HuH-7.5 (cell line): Measurements from ENCODE around the gene RIPOR3.
"Not testable (repeated sequence)": the region's sequence is repeated elsewhere in the genome, so short reads cannot be mapped to it uniquely, and the experiment has no call there.

Experiments used
- DNase-seq: peaks from one replicate; pipeline ENCODE4 v3.0.0; 2011; ENCODE audit warnings: low spot score

RIPOR3 gene

DNA sequence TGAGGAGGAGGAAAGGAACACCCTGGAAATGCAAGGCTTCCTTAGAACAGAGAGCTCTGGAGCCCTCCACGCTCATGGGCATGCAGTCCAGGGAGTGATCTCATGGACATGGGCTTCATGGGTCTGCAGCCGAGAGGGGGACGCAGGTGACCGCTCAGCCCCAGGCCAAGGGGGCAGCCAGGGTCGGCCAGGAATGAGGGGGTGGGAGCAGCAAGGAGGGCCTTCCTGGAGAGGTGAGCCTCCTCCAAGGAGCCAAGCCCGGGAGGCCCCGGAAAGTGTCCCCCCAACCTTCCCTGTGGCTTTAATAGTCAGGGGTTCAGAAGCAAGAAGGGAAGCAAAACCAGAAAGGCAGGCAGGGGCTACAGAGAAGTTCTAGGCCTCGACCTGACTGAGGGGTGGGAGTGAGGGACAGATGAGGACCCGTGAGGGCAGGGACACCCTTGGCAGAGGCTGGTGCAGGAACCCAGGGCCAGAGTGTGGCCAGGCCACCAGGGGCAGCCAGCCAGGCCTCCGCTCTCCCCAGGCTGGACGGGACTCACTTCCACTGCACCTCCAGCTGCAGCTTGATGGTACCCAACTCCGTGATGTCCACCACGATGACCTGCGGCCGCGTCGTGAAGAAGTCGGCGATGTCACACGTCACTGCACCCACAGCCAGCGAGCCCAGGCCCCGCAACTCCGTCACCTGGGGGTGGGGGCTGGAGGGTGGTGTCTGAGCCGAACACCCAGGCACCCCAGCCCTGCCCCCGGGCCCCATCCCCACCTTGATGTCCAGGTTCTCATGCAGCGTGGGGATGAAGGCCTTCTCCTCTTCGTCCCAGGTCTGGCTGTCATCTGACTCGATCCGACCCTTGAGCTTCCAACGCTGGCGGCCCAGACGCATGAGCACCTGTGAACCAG lies 83.2 kb downstream of the RIPOR3 start:
- DNase-seq: no peak

DNA sequence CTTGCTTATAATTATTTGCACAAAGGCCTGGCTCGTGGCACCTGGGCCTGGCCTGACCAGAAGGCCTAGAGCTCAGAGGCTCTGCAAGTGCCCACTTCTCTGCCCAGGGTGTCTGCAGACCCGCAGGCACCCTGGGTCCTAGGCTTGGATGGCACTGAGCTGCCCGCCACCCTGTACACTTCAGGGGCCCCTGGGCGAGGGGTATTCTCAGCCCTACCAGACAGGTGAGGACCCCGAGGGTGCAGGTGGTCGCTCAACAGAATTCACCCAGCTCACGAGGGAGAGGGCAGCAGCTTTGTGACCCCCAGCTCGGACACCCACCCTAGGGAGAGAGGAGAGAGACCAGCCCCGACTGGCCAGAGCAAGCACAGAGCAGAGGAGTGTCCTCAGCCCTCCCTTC lies 83.9 kb downstream of the RIPOR3 start:
- DNase-seq: no peak

DNA sequence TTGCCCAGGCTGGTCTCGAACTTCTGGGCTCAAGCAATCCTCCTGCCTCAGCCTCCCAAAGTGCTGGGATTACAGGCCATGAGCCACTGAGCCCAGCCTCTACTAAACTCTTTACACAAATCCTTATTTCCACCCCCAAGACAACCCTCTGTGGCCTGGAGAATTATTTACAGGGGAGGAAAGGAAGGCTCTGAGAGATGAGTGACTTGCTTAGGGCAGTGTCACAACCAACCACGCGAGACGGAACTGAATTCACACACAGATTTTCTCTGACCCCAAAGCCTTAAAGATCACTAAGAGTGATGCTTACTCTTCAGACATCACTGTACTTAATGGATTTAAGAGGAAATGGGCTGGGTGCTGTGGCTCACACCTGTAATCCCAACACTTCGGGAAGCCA lies 86.2 kb downstream of the RIPOR3 start:
- DNase-seq: no peak

DNA sequence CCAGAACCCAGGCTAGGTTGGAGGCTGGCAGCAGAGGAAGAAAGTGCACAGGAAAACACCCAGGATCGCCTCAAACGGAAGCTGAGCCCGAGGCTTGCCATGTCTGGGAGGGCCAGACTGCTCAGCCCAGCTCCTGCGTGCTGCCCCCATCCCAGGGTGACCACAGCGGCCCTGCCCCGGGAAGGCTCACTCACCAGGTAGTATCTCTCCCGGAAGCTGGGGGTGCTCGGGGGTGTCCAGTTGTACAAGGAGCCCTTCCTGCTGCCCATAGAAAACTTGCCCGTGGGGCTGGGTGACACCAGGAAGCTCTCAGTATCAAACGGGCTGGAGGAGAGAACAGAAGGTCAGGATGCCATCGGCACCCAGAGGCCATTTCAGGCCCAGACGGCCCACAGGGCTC lies 86.9 kb downstream of the RIPOR3 start:
- DNase-seq: no peak

DNA sequence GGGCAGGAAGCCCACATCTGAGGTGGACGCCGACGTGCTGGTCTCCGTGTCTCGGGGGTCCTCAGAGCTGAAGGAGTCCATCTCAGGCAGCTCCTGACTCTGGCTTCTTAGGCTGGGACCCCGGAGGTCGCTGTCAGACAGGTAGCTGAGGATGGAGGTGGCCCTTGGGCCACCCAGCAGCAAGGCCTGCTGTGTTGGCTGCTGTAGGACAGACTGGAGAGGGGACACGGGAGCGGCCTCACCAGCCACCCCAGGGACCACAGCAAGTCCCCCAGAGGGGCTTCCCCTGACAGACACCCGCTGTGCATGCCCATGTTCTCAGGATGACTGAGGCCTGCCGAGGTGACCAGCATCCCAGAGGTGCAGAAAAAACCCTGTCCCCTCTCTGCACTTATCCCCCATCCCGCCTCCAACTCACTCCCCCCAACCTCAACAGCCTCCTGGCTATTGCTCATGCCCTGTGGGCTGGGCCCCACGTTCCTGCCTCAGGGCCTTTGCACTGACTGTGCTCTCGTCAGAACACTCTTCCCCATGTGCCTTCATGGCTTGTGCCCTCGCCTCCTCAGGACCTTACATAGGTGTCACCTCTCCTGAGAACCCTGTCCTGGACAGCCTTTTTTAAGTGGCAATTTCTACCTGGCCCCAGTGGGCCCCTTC lies 88.8 kb downstream of the RIPOR3 start:
- no peak for DNase-seq

DNA sequence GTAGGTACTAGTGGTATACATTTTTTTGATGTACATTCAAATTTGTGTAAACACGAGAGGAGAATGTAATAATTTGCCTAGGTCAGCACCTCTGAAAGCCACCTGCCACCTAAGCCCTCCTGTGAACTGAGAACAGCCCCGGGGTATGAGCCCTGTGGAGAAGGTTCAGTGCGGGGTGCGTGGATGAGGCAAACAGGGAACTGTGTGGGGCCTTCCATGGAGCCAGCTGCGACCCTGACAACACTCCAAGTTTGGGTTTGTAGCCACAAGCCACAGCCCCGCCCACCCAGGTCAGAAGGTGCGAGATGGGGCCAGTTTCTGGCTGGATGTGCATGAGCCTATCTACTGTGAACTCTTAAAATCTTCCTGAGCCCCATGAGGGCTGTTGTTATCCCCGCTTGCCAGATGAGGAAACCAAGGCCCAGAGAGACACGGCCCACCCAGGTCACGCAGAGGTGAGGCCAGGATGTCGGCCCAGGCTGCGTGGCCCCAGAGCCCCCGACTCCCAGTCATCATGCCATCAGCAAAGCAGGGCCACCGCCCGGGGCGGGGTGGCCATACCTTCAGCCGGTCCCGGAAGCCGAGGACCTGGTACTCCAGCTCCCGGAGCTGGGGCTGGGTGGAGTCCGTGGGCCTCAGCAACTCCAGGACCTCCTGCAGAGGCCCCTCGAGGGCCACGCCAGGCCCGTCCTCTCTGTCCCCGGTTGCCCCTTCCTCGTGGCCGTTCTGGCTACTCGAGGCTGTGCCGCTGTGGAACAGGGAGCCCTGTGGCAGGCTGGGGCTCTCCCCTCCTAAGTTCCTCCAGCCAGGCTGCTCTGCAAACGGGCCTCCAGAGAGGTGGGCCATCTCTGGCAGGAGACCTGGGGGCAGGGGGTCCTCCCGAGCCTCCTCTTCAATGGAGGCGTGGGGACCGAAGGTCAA lies 89.6 kb downstream of the RIPOR3 start:
- DNase-seq: no peak

DNA sequence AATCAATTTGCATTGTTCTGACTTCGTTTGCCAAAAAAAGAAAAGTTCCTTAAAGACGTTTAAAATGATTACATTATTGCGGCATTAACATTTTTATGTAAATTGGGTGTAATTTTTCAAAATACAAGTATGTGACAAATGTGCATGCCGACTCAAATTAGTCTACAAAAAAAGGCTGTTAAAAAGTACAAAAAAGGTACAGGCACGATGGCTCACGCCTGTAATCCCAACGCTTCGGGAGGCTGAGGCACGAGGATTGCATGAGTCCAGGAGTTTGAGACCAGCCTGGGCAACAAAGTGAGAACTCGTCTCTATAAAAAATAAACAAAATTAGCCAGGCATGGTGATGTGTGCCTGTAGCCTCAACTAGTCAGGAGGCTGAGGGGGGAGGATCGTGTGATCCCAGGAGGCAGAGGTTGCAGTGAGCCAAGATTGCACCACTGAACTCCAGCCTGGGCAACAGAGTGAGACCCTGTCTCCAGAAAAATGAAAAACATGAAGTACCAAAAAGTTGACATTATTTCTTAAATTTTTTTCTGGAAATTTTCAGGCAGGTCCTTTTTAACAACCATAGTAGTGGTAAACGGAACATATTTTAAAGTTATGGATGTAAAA lies 91.0 kb downstream of the RIPOR3 start:
- no peak for DNase-seq

DNA sequence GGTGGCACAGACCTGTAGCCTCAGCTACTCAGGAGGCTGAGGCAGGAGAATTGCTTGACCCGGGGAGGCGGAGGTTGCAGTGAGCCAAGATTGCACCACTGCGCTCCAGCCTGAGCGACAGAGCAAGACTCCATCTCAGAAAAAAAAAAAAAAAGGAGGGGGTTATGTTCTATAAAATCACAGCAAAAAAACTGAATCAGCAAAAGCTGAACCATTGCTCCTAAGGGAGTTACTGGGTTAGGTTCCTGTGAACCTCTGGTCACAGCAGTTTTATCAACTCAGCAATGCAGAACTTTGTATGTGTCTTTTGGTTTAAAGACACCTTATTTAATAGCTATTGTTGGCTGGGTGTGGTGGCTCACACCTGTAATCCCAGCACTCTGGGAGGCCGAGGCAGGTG lies 92.6 kb downstream of the RIPOR3 start:
- DNase-seq: not testable (repeated sequence)

DNA sequence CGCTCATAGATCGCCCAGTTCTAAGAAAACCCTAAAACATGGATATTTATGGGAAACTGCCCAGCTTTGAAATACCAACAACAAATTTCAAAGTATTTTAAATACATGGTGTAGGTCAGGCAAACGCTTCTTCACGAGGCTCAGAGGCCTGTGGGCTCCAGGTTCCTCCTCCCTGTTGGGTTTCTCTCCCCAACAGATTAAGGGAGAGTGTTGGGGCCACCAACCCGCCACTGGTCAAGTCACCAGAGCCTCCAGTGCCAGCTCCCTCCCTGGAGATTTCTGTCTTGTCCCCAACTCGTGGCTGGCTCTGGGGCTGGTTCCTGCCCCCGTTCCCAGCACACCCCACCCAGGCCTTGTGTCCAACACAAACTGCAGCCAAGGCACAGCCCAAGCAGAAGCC lies 93.3 kb downstream of the RIPOR3 start:
- DNase-seq: no peak

DNA sequence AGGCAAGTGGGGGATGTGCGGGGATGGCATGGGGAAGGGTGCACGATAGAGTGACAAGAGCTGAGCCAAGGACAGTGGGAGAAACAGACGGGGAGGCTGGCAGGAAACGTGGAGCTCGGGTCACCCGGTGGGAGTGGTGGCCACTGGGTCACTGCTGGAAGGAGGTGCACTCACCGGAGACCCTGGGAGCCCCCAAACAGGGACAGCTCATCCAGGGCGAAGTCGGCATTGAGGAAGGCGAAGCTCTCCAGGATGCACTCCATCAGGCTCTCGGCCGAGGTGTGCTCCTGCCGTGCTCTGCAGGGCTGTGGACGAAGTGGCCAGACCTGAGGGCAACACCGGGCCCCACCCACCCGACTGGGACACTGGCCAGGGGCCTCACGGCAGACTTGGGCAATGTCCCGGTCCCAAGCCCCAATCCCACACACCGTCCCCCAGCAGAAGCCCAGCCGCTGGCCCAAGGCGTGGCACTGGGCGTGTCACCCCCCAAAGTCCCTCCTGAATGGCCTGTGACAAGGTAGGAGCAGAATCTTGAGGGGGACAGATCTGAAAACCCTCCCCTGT lies 93.9 kb downstream of the RIPOR3 start:
- no peak for DNase-seq

DNA sequence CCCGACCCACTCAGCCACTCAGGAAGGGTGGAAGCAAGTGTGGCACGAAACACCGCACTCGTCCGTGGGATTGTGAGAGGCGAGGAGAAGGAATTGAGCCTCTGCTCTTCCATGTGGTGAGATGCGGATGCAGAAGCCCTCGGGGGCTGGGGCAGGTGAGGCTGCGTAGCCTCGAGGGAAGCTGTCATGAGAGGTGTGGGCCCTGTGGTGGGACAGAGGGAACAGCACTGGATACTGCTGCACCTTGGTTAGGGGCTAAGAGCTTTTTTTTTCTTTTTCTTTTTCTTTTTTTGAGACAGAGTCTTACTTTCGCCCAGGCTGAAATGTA lies 94.7 kb downstream of the RIPOR3 start:
- DNase-seq: no peak

DNA sequence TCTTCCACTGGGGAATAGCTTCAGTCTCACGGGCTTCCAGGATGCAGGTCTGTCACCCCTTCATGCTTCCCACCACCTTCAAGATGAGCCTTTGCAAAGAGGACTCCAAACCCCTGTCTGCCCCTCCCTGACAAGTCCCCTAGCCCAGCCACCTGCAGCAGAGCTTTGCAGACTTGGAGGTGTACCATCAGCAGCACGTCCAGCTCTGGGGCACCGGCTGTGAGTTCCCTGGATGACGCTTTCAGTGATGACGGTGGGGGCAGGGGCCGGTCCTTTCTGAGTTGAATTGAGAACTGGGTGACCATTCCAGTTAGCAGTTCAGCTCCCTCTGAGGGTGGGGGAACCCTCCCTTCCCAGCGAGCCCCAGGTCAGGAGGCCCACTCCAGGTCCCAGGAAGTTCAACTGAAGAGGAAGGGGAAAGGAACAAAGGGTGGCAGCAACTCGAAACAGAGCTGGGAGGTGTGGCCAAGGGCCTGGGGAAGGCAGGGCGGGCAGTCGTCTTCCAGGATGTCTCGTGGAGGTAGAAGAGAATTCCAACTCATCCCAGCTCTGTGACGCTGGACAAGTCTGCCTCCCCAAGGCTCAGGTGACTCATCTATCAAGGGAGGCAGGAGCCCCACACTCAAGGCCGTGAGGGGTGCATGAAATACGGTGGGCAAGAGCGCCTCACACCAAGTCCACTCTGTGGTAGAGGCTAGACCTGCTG lies 95.2 kb downstream of the RIPOR3 start:
- no peak for DNase-seq

DNA sequence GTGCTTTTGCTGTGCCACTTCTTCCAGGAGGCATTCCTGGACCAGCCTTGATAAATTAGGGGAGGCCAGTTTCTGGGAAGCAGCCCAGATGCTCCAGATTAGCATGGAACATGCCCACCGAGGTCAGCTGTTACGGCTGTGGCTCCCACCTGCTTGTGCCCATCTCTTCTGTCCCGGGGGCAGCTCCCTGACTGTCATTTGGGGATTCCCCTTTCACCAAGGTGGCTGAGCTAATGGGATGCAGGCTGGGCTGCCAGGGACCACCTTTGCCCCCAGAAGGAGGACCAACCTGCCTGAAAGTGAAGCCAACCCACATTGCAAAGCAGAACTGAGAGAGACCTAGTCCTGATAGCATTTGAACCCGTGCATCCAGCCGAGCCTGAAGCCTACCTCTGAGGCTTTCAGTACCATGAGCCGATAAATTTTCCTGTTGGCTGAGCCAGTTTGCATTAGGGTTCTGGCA lies 95.9 kb downstream of the RIPOR3 start:
- DNase-seq: no peak

DNA sequence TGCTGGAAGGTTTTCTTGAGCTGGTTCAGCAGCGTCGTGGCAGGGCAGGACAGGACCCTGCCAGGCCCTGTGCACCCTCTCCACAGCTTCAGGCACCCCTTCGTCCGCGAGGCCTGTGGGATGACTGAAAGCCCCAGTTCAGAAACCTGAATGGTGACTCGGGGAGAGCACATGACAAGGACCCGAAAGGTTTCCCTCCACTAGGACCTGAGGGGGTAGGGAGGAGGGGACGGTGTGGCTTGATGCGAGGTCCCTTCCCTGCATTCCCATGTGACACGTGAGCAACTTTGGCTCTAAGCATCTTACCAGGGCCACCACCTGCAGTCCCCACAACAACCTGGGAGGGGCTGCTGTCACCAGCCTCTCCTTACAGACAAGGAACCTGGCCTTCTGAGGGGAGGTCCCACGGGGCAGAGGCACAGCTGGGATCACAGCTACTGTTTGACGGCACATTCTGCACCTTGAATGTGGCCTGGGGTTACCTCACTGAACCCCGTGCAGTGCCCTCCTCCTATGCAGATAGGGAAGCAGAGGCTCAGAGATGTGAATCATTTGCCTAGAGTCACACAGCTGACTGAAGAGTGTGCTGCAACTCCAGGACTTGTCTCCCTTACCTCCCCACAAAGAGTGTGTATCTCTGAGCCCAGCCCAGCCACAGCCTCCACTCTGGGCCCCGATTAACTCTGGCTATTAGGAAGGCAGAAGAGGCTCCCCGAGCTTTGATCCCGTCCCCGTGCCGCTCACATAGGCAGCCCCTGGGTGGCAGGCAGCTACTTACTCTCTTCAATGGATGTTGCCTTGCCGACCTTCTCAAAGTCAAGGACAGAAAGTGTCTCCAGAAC lies 96.5 kb downstream of the RIPOR3 start:
- no peak for DNase-seq

DNA sequence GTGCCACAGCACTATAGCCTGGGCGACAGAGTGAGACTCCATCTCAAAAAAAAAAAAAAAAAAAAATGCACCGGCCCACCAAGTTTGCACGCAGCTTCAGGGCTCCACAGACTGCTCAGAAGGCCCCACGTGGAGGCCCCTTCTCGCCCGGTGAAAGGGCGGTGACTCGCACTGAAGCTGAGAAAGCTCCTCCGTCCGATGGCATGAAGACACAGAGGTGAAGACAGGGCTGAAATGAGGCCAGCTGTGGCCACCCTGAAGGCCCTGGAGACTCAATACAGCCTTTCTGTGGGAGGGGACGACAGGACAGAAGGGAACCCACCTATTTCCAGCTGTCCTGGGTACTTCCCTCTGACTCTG lies 97.1 kb downstream of the RIPOR3 start:
- DNase-seq: no peak

DNA sequence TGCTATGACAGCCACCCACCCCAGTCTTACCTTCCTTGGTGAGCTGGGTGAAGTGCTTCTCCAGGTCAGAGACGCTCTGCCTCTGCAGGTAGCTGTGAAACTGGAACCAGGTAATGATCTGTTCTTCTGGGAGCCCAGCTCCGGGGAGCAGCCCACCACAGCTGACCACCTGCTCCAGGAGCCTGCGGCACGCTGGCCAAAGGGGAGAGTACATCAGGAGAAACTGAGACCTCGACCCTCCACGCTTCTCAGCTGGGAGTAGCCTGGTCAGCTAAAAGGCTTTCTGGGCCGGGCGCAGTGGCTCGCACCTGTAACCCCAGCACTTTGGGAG lies 98.4 kb downstream of the RIPOR3 start:
- no peak for DNase-seq

DNA sequence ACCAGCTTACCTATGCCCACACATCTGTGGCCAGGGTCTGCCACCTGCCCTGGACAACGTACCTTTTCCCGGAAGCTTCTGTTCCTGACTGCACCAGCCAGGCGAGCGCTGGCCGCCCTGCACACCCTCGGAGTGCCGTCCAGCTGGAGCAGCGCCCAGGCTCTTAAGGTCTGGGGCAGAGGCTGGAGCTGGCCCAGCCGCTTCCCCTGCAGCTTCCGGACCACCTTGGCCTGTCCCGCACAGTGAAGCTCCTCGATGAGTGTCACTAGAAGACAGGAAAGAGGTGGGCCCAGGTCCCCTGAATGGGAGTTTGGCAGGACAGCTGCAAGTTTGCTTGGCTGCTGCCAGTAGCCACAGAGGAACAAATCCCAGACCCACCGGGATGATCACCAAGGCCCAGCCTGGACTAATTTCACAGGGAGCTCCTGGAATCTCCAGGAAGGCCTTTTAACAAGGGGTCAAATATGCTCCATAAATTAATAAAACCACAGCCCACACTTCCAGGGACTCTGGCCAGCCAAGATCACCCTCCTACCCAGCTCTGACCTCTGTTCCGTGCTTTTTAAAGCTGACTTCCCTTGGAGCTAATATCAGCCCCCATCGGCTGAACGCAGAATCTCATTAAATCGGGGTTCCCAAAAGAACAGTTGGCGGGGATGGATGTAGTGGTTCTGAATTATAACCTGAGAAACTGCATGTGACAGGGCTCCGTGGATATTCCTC lies 98.9 kb downstream of the RIPOR3 start:
- no peak for DNase-seq

DNA sequence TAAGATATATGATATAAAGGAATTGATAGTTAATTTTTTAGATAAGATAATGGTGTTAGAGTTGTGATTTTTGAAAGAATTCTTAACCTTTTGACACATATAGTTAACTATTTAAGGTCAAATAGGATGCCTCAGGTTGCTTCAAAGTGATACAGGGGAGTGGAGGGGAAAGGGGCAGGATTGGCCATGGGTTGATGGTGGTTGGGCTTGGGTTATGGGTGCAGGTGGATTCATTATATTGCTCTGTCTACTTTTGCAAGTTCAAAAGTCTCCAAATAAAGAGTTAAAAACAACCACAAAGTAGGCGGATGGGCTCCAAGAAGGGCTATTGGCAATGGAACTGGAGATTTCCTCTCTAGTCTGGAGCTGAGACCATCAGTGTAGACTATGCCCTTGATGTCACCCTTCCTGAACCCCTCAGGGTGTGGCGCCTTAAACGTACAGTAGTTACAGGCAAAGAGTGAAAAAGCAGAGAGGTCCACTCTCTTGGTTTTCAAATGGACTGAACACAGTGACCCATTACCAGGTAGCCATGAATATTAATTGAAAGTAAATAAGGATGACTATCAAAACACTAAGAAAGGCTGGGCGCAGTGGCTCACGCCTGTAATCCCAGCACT lies 100.0 kb downstream of the RIPOR3 start:
- DNase-seq: no peak

DNA sequence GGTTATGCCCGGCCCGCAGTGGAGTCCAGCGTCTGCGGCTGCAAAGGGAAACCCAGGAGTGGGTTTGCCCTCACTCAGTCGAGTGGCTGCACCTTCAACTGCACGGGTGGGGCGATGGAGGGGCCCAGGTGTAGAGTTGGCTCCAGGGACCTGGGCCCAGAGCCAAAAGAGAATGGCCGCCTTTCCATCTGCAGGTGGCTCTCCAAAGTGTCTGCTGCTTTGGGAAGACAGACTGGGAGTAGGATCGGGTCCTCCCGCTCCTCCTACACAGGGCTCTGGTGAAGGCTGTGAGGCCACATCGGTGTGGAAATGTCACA lies 101.0 kb downstream of the RIPOR3 start:
- no peak for DNase-seq
